ENCODE measurements around the gene MORC1.

Gene MORC1

DNA sequence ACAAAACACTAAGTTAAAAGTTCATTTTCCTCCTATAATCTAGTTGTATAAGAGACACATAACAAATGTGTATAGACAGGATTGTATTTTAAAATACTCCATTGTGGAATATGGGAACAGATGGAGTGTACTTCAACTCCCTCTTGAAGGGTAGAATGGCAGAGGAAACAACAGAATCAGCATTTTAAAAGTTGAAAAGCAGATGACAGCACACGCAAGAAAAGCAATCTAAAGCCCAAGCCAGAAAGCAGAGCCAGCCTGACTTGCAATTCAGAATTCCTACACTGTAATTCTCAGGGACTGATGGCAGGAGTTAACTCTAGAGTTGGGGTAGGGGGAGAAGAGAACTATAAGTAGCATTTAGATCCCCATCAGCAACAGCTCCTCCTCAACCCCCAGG lies 22.8 kb downstream of the MORC1 start:
- no peak overlapping the region for H3K9ac ChIP-seq (ENCODE audit: low read length)
- WGBS (ENCODE audit: extremely low coverage, insufficient coverage, insufficient read length), result no CpG with 5 or more reads among the region's 1 CpG
- H3K18ac ChIP-seq (ENCODE audit: low read length), result no peak overlapping the region
- no peaks in the 10 kb centered on the region for H3K27me3 ChIP-seq (ENCODE audit: insufficient read depth, low read length)
- no peak overlapping the region for H3K14ac ChIP-seq (ENCODE audit: low read length)
- H2BK5ac ChIP-seq (ENCODE audit: low read depth, low read length, poor library complexity), result no peak overlapping the region
- no peak overlapping the region for H3K4me2 ChIP-seq (ENCODE audit: low read length)
- no peak overlapping the region for H4K8ac ChIP-seq (ENCODE audit: low read depth, low read length)
- no peaks in the 10 kb centered on the region for H3K79me2 ChIP-seq (ENCODE audit: control insufficient read depth, insufficient read depth, low read length, poor library complexity)
- no peak for DNase-seq
- H3K4ac ChIP-seq (ENCODE audit: low read depth, low read length), result no peak overlapping the region
- H3K9me3 ChIP-seq (ENCODE audit: insufficient read depth, low read depth, low read length), result no peaks in the 10 kb centered on the region
- H4K91ac ChIP-seq (ENCODE audit: low read depth, low read length), result no peak overlapping the region
- H3K27ac ChIP-seq (ENCODE audit: low read depth, low read length), result no peak overlapping the region
- H2AFZ ChIP-seq (ENCODE audit: insufficient read depth, low read length, poor library complexity), result no peak overlapping the region
- H3K4me1 ChIP-seq (ENCODE audit: control insufficient read depth in 1 of 2, insufficient read depth in 2 of 2, low read length in 2 of 2), result no peaks in the 10 kb centered on the region
- H2BK120ac ChIP-seq (ENCODE audit: insufficient read depth, low read length, poor library complexity), result no peak overlapping the region
- no peak overlapping the region for H3K23ac ChIP-seq (ENCODE audit: low read length)
- H2AK5ac ChIP-seq (ENCODE audit: low read length), result no peak overlapping the region
- no peak overlapping the region for H2BK12ac ChIP-seq (ENCODE audit: low read length)
- H4K12ac ChIP-seq (ENCODE audit: low read depth, low read length), result no peak overlapping the region
- no peaks in the 10 kb centered on the region for H3K36me3 ChIP-seq (ENCODE audit: control insufficient read depth in 1 of 2, insufficient read depth in 2 of 2, low read length in 2 of 2)
- H3K79me1 ChIP-seq (ENCODE audit: low read length), result no peaks in the 10 kb centered on the region
- H3K4me3 ChIP-seq (ENCODE audit: low read depth, low read length), result no peak overlapping the region

DNA sequence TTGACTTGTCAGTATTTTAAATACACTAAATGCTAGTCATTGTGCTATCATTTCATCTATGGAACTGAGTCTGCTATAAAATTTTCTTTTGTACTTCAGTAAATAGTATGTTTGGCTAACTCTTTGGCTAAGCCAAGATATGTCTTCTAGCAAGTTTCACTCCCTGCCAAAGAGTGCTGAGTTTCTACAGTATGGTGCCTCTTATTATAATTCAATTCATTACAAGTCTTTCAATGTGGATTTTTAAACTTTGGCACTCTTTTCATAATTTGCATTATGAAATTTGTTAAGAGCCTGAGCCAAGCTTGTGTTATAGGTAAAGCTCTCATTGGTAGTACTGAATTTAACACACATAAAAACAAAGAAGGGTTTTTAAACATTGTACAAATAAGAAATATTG lies 24.4 kb downstream of the MORC1 start:
- no peak overlapping the region for H3K4ac ChIP-seq (ENCODE audit: low read depth, low read length)
- no peak overlapping the region for H3K14ac ChIP-seq (ENCODE audit: low read length)
- no peaks in the 10 kb centered on the region for H3K27me3 ChIP-seq (ENCODE audit: insufficient read depth, low read length)
- no peak overlapping the region for H3K9ac ChIP-seq (ENCODE audit: low read length)
- no peak overlapping the region for H2AFZ ChIP-seq (ENCODE audit: insufficient read depth, low read length, poor library complexity)
- H2BK5ac ChIP-seq (ENCODE audit: low read depth, low read length, poor library complexity), result no peak overlapping the region
- no peaks in the 10 kb centered on the region for H3K36me3 ChIP-seq (ENCODE audit: control insufficient read depth in 1 of 2, insufficient read depth in 2 of 2, low read length in 2 of 2)
- no peaks in the 10 kb centered on the region for H3K79me1 ChIP-seq (ENCODE audit: low read length)
- no peak overlapping the region for H3K4me3 ChIP-seq (ENCODE audit: low read depth, low read length)
- H3K4me1 ChIP-seq (ENCODE audit: control insufficient read depth in 1 of 2, insufficient read depth in 2 of 2, low read length in 2 of 2), result no peaks in the 10 kb centered on the region
- H4K8ac ChIP-seq (ENCODE audit: low read depth, low read length), result no peak overlapping the region
- no peaks in the 10 kb centered on the region for H3K79me2 ChIP-seq (ENCODE audit: control insufficient read depth, insufficient read depth, low read length, poor library complexity)
- no peak overlapping the region for H3K23ac ChIP-seq (ENCODE audit: low read length)
- no peak overlapping the region for H3K18ac ChIP-seq (ENCODE audit: low read length)
- H3K27ac ChIP-seq (ENCODE audit: low read depth, low read length), result no peak overlapping the region
- H3K9me3 ChIP-seq (ENCODE audit: insufficient read depth, low read depth, low read length), result no peaks in the 10 kb centered on the region
- H4K12ac ChIP-seq (ENCODE audit: low read depth, low read length), result no peak overlapping the region
- DNase-seq, result no peak
- no peak overlapping the region for H4K91ac ChIP-seq (ENCODE audit: low read depth, low read length)
- H2BK12ac ChIP-seq (ENCODE audit: low read length), result no peak overlapping the region
- no peak overlapping the region for H3K4me2 ChIP-seq (ENCODE audit: low read length)
- H2BK120ac ChIP-seq (ENCODE audit: insufficient read depth, low read length, poor library complexity), result no peak overlapping the region
- no peak overlapping the region for H2AK5ac ChIP-seq (ENCODE audit: low read length)

DNA sequence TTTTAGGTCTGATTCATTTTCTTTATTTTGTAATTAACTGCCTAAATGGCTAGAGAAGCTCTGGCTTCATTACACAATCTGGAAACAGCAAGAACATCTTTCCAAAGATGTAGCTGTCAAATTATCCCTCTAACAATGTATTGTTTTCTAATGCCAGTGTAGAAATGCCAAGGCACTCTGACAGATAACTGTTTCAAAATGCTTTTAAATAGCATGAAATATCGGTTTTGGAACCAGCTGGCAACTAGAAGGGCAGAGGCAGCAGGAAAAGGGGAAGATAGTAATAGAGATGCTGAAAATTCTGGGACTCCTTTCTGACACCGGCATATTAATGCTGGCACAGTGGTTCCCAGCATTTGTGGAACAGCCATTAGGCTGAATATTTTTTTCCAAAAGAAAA lies 26.1 kb downstream of the MORC1 start:
- H3K4ac ChIP-seq (ENCODE audit: low read depth, low read length), result no peak overlapping the region

DNA sequence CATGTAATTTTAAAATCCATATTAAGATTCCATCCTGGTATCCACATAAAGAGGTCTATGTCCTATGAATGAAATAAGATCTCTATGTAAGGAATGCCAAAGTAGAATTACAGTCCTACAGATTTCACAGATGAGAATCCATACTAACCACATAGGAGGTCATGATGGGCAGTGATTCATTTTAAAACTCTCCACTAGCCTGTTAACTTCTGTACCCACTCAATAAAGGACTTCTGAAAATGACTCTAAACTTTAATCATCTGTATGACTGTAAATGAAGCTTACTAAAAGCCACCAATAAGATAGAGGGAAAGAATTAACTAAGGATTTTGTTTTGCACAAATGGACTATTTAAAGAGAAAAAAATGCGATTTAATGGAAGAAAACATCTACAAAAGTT lies 28.7 kb downstream of the MORC1 start:
- no peak overlapping the region for H2AFZ ChIP-seq (ENCODE audit: insufficient read depth, low read length, poor library complexity)
- no peak overlapping the region for H3K4me3 ChIP-seq (ENCODE audit: low read depth, low read length)
- no peak overlapping the region for H4K12ac ChIP-seq (ENCODE audit: low read depth, low read length)
- H3K4ac ChIP-seq (ENCODE audit: low read depth, low read length), result no peak overlapping the region
- no peaks in the 10 kb centered on the region for H3K27me3 ChIP-seq (ENCODE audit: insufficient read depth, low read length)
- H2BK5ac ChIP-seq (ENCODE audit: low read depth, low read length, poor library complexity), result no peak overlapping the region
- no peaks in the 10 kb centered on the region for H3K4me1 ChIP-seq (ENCODE audit: control insufficient read depth in 1 of 2, insufficient read depth in 2 of 2, low read length in 2 of 2)
- H3K79me2 ChIP-seq (ENCODE audit: control insufficient read depth, insufficient read depth, low read length, poor library complexity), result no peaks in the 10 kb centered on the region
- no peak overlapping the region for H2AK5ac ChIP-seq (ENCODE audit: low read length)
- peak in 1 of 2 donors; percentile 1 for DNase-seq
- H2BK120ac ChIP-seq (ENCODE audit: insufficient read depth, low read length, poor library complexity), result no peak overlapping the region
- H3K23ac ChIP-seq (ENCODE audit: low read length), result no peak overlapping the region
- H2BK12ac ChIP-seq (ENCODE audit: low read length), result no peak overlapping the region
- H4K8ac ChIP-seq (ENCODE audit: low read depth, low read length), result no peak overlapping the region
- H3K27ac ChIP-seq (ENCODE audit: low read depth, low read length), result no peak overlapping the region
- H3K9me3 ChIP-seq (ENCODE audit: insufficient read depth, low read depth, low read length), result no peaks in the 10 kb centered on the region
- H4K91ac ChIP-seq (ENCODE audit: low read depth, low read length), result no peak overlapping the region
- no CpG with 5 or more reads among the region's 1 CpG for WGBS (ENCODE audit: extremely low coverage, insufficient coverage, insufficient read length)
- H3K4me2 ChIP-seq (ENCODE audit: low read length), result no peak overlapping the region
- H3K9ac ChIP-seq (ENCODE audit: low read length), result no peak overlapping the region
- no peak overlapping the region for H3K14ac ChIP-seq (ENCODE audit: low read length)
- no peak overlapping the region for H3K18ac ChIP-seq (ENCODE audit: low read length)
- H3K36me3 ChIP-seq (ENCODE audit: control insufficient read depth in 1 of 2, insufficient read depth in 2 of 2, low read length in 2 of 2), result no peaks in the 10 kb centered on the region
- no peaks in the 10 kb centered on the region for H3K79me1 ChIP-seq (ENCODE audit: low read length)

More for the DNA sequence above, 26.1 kb downstream of the MORC1 start:
- Histone ChIP-seq H4K12ac (ENCODE audit: low read depth, low read length) (no peak overlapping the region), H3K79me1 (ENCODE audit: low read length) (no peaks in the 10 kb centered on the region), H4K91ac (ENCODE audit: low read depth, low read length) (no peak overlapping the region), H3K79me2 (ENCODE audit: control insufficient read depth, insufficient read depth, low read length, poor library complexity) (no peaks in the 10 kb centered on the region), H3K36me3 (ENCODE audit: control insufficient read depth in 1 of 2, insufficient read depth in 2 of 2, low read length in 2 of 2) (no peaks in the 10 kb centered on the region), H3K14ac (ENCODE audit: low read length) (no peak overlapping the region), H3K27ac (ENCODE audit: low read depth, low read length) (no peak overlapping the region), H3K4me1 (ENCODE audit: control insufficient read depth in 1 of 2, insufficient read depth in 2 of 2, low read length in 2 of 2) (no peaks in the 10 kb centered on the region), H3K9me3 (ENCODE audit: insufficient read depth, low read depth, low read length) (no peaks in the 10 kb centered on the region), H3K18ac (ENCODE audit: low read length) (no peak overlapping the region), H2BK5ac (ENCODE audit: low read depth, low read length, poor library complexity) (no peak overlapping the region), H2AK5ac (ENCODE audit: low read length) (no peak overlapping the region), H3K4me3 (ENCODE audit: low read depth, low read length) (no peak overlapping the region), H2AFZ (ENCODE audit: insufficient read depth, low read length, poor library complexity) (no peak overlapping the region), H2BK12ac (ENCODE audit: low read length) (no peak overlapping the region), H4K8ac (ENCODE audit: low read depth, low read length) (no peak overlapping the region), H3K27me3 (ENCODE audit: insufficient read depth, low read length) (no peaks in the 10 kb centered on the region), H3K9ac (ENCODE audit: low read length) (no peak overlapping the region), H3K23ac (ENCODE audit: low read length) (no peak overlapping the region), H3K4me2 (ENCODE audit: low read length) (no peak overlapping the region), H2BK120ac (ENCODE audit: insufficient read depth, low read length, poor library complexity) (no peak overlapping the region)
- no peak for DNase-seq
- WGBS (ENCODE audit: extremely low coverage, insufficient coverage, insufficient read length), result no CpG with 5 or more reads among the region's 2 CpGs
